Measurements from ENCODE around the gene TIAM2.

GRCh38 chr6:154996016-154996590 is 988 bp downstream of the TIAM2 start:
- TF ChIP-seq CTCF (conservative IDR thresholded peaks at IDR 0.05; ENCODE audit: low read length): no peak
- peak; percentile 21; the same call in 1 of the 2 replicates for TF ChIP-seq EZH2phosphoT487 (IDR thresholded peaks at IDR 0.05; ENCODE audit: borderline replicate concordance, low read depth, low read length)
